HEK293T (cell line): ENCODE results near the gene RELA.
"Not testable (repeated sequence)": the region's sequence is repeated elsewhere in the genome, so short reads cannot be mapped to it uniquely, and the experiment has no call there.

Source experiments
- CTCF ChIA-PET: fragments of 350-600 bp; formaldehyde crosslinking; extraction: SDS; loops from one replicate; lab custom pipeline; 2021; ENCODE audit warnings: antibody characterized with exemption, inconsistent platforms; lab: Yijun Ruan, JAX
- POLR2A ChIA-PET: fragments of 350-600 bp; formaldehyde crosslinking; extraction: SDS; loops from one replicate; lab custom pipeline; 2020; ENCODE audit warnings: antibody characterized with exemption, inconsistent platforms; lab: Yijun Ruan, JAX
- DNase-seq: peaks from one replicate; pipeline ENCODE4 v3.0.0; 2012; ENCODE audit warnings: mixed read lengths; ENCODE audit errors: extremely low spot score
- ARNT ChIP-seq: fragments of 450-650 bp; IDR thresholded peaks from 2 replicates; pipeline ENCODE4 v1.6.1; 2017; ENCODE audit warnings: mild to moderate bottlenecking
- BHLHE40 ChIP-seq: fragments of 450-650 bp; IDR thresholded peaks from 2 replicates; pipeline ENCODE4 v1.6.1; 2016; ENCODE audit warnings: mild to moderate bottlenecking, moderate library complexity, borderline replicate concordance
- CTBP1 ChIP-seq: fragments of 450-650 bp; IDR thresholded peaks from 2 replicates; pipeline ENCODE4 v1.6.1; 2016; ENCODE audit warnings: borderline replicate concordance
- ELF4 ChIP-seq: fragments of 450-650 bp; IDR thresholded peaks from 2 replicates; pipeline ENCODE4 v1.6.1; 2017; ENCODE audit warnings: antibody characterized with exemption
- FOXA1 ChIP-seq: fragments of 450-650 bp; IDR thresholded peaks from 2 replicates; pipeline ENCODE4 v1.6.1; 2016; ENCODE audit warnings: mild to moderate bottlenecking
- FOXK2 ChIP-seq: fragments of 450-650 bp; IDR thresholded peaks from 2 replicates; pipeline ENCODE4 v1.6.1; 2016; ENCODE audit warnings: mild to moderate bottlenecking
- FOXM1 ChIP-seq: fragments of 450-650 bp; IDR thresholded peaks from 2 replicates; pipeline ENCODE4 v1.6.1; 2017; ENCODE audit warnings: mild to moderate bottlenecking, borderline replicate concordance
- HDGF ChIP-seq: fragments of 450-650 bp; IDR thresholded peaks from 2 replicates; pipeline ENCODE4 v1.6.1; 2017; ENCODE audit warnings: antibody characterized with exemption, borderline replicate concordance
- L3MBTL2 ChIP-seq: fragments of 450-650 bp; conservative IDR thresholded peaks from 2 replicates; pipeline ENCODE4 v1.6.1; 2016; ENCODE audit warnings: mild to moderate bottlenecking
- LEF1 ChIP-seq: fragments of 450-650 bp; IDR thresholded peaks from 2 replicates; pipeline ENCODE4 v1.6.1; 2017; ENCODE audit warnings: mild to moderate bottlenecking, borderline replicate concordance
- NFRKB ChIP-seq: fragments of 450-650 bp; IDR thresholded peaks from 2 replicates; pipeline ENCODE4 v1.6.1; 2016; ENCODE audit warnings: mild to moderate bottlenecking, moderate library complexity
- SP1 ChIP-seq: fragments of 450-650 bp; IDR thresholded peaks from 2 replicates; pipeline ENCODE4 v1.6.1; 2017
- SUZ12 ChIP-seq: fragments of 450-650 bp; IDR thresholded peaks from 2 replicates; pipeline ENCODE4 v1.6.1; 2016; ENCODE audit warnings: mild to moderate bottlenecking
- TARDBP ChIP-seq: fragments of 450-650 bp; IDR thresholded peaks from 2 replicates; pipeline ENCODE4 v1.6.1; 2016
- ZNF384 ChIP-seq: fragments of 450-650 bp; IDR thresholded peaks from 2 replicates; pipeline ENCODE4 v1.6.1; 2016
- TF ChIP-seq, protein P1 (sequence below): fragments of 450-650 bp; IDR thresholded peaks from 2 replicates; pipeline ENCODE4 v1.6.1; 2016

Gene RELA

DNA sequence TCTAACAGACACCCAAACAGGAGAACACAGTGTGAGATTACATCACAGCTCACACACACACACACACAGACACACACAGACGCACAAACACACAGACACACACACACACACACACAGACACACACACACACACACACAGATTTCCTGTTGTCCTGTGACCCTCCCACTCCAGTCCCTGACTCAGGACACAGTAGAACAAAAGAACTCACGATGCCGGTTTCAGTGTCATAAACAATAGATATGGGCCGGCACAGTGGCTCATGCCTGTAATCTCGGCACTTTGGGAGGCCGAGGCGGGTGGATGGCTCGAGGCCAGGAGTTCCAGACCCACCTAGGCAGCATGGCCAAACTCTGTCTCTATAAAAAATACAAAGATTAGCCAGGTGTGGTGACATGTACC is 35.5 kb upstream of the RELA start:
- CTCF ChIA-PET: no interaction called here
- POLR2A ChIA-PET: no interaction called here
- TF ChIP-seq HDGF (no peak), ARNT (no peak), ZNF384 (no peak)
- no peak for DNase-seq

DNA sequence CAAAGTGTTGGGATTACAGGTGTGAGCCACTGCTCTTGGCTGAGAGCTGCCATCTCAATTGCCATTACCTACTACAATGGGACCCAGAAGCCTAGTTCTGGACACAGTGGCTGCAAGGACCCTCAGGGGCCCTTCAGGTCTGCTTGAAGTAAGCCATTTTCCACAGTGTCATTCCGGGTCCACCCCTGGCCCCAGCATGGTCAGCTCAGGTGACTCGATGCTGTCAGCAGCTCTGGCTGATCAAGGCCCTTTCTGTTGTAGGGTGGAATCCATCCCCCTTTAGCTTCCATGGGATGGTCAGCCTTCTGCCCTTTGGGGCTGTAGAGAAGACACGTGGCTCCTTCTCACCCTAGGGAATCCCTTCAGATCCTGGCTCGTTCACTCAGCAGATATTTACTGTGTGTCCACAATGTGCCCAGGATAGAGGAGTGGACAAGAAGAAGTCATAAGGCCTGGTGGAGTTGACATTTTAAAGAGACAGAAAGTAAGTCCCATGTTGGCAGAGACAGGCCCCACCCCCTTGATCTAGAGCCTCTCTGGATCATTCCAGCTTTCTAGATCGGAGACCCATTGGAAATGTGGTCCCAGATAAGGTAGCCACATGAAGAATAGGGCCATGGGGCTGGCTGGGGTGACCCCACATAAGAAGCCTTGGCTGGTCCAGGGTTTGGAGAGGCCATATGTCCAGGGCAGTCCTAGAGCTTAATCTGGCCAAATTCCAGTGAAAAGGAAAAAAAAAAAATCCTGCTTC is 34.3 kb upstream of the RELA start:
- ChIA-PET CTCF (interaction anchor here (0.6 kb wide), 1 partner anchor 193 kb away, joined by 4 read pairs; no protein-coding TSS in a partner anchor), POLR2A (interaction anchor here (1.0 kb wide), 1 partner anchor 15 kb away, joined by 3 read pairs; no protein-coding TSS in a partner anchor)
- TF ChIP-seq FOXM1: no peak
- TF ChIP-seq ZNF384: no peak
- no peak for TF ChIP-seq NFRKB
- no peak for TF ChIP-seq HDGF
- TF ChIP-seq LEF1: no peak
- TF ChIP-seq ELF4: no peak
- no peak for TF ChIP-seq ARNT
- no peak for TF ChIP-seq FOXA1
- no peak for TF ChIP-seq FOXK2
- TF ChIP-seq TARDBP: no peak
- no peak for TF ChIP-seq SP1
- no peak for TF ChIP-seq SUZ12
- TF ChIP-seq L3MBTL2: no peak
- TF ChIP-seq BHLHE40: no peak
- TF ChIP-seq, protein P1, sequence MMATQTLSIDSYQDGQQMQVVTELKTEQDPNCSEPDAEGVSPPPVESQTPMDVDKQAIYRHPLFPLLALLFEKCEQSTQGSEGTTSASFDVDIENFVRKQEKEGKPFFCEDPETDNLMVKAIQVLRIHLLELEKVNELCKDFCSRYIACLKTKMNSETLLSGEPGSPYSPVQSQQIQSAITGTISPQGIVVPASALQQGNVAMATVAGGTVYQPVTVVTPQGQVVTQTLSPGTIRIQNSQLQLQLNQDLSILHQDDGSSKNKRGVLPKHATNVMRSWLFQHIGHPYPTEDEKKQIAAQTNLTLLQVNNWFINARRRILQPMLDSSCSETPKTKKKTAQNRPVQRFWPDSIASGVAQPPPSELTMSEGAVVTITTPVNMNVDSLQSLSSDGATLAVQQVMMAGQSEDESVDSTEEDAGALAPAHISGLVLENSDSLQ: no peak
- TF ChIP-seq CTBP1: no peak
- no peak for DNase-seq

DNA sequence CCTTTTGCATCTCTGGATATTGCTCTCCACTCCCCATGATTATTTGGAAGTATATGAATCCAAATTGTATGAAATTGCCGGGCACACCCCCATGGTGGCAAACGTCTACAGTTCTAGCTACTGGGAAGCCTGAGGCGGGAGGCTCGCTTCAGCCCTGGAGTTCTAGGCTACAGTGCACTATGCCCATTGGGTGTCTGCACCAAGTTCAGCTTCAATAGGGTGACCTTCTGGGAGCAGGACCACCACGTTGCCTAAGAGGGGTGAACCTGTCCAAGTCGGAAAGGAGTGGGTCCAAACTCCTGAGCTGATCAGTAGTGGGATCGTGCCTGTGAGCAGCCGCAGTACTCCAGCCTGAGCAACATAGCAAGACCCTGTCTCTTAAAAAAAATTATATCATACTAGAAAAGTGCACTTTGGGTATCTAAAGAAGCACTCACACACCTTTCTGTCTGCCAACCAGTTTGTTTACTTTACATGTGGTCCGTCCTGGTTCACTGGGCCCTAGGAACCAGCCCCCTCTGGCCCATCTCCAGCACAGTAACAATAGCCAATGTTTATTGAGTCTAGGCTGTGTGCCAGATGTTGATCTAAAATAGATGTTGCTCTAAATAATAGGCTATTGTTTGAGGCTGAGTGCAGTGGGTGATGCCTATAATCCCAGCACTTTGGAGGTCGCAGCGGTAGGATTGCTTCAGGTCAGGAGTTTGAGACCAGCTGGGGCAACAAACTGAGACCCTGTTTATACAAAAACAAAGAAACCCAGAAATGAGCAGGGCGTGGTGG is 32.9 kb upstream of the RELA start:
- CTCF ChIA-PET: no interaction called here
- no peak for DNase-seq
- TF ChIP-seq CTBP1 (no peak), FOXM1 (no peak), TARDBP (no peak), SUZ12 (no peak), NFRKB (no peak), SP1 (no peak), FOXA1 (no peak), BHLHE40 (no peak), LEF1 (no peak), ZNF384 (no peak), FOXK2 (no peak), ELF4 (no peak), HDGF (no peak), L3MBTL2 (no peak), ARNT (no peak)
- TF ChIP-seq, protein P1: no peak
- POLR2A ChIA-PET: interaction anchor here (1.6 kb wide), 1 partner anchor 17 kb away, joined by 5 read pairs; the partner anchor contains the start of gene KAT5

DNA sequence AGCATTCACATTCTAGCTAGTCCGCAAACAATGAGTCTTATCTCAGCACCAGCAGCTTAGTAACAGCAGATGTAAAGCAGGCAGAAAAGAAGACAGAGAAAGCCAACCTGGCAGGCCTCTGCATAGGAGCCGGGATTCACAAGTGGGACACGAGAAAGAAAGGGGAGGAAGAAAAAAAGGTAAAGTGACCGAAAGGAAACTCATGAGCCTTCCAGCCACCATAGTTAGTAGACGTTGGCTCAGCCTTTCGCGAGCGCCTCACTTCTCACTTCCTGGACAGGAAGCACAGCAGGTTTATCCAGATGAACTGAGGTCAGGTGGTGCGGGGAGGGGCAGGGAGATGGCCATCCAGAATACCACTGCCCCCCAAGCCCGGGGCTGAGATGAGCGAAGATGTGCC is 29.7 kb upstream of the RELA start:
- POLR2A ChIA-PET: no interaction called here
- CTCF ChIA-PET: interaction anchor here (0.7 kb wide), 1 partner anchor 119 kb away, joined by 3 read pairs; no protein-coding TSS in a partner anchor
- TF ChIP-seq SP1 (no peak), NFRKB (no peak), CTBP1 (no peak), FOXK2 (no peak), ARNT (no peak), BHLHE40 (no peak), ELF4 (no peak), TARDBP (no peak), LEF1 (no peak), HDGF (no peak), ZNF384 (no peak)
- TF ChIP-seq, protein P1: no peak
- no peak for DNase-seq

DNA sequence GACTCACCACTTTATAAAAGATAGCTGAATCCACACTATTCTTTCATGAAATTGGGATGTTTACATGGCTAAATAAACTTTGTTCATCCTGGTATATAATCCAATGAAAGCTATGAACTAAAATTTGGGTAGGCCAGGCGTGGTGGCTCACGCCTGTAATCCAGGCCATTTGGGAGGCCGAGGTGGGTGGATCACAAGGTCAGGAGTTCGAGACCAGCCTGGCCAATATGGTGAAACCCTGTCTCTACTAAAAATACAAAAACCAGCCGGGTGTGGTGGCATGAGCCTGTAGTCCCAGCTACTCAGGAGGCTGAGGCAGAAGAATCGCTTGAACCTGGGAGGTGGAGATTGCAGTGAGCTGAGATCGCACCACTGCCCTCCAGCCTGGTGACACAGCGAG is 29.1 kb upstream of the RELA start:
- POLR2A ChIA-PET, DNase-seq: not testable (repeated sequence)
- CTCF ChIA-PET: interaction anchor here (0.7 kb wide), 1 partner anchor 119 kb away, joined by 3 read pairs; no protein-coding TSS in a partner anchor

DNA sequence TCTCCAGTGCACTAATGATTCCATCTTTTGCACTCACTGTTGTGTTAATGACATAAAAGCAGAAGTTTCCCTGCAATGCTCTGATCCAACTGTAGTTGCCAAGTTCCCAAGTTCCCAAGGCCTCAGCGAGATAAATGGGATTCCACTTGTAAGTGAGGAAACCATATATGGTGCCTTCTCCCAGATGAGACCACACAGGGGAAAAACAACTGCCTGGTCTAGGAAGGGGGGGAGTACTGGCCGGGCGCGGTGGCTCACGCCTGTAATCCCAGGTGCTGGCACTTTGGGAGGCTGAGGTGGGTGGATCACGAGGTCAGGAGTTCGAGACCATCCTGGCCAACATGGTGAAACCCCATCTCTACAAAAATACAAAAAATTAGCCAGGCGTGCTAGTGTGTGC is 23.3 kb upstream of the RELA start:
- ChIA-PET CTCF (interaction anchor here (0.7 kb wide), 1 partner anchor 60 kb away, joined by 6 read pairs; no protein-coding TSS in a partner anchor), POLR2A (no interaction called here)
- no peak for TF ChIP-seq BHLHE40
- no peak for DNase-seq

DNA sequence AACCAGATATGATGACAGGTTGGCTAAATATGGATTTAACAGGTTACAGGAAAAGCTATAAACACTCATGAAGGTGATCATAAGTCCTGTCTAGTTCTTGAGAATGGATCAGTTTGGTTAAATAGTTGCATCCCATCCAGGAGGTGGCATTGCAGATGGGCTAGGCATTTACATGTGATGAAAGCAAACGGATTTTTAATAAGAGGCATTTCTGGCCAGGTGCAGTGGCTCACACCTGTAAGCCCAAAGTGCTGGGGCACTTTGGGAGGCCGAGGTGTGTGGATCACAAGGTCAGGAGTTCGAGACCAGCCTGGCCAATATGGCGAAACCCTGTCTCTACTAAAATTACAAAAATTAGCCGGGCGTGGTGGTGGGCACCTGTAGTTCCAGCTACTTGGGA is 20.8 kb upstream of the RELA start:
- POLR2A ChIA-PET, DNase-seq, CTCF ChIA-PET: not testable (repeated sequence)
